ENCODE data around the gene AGAP1.

DNA sequence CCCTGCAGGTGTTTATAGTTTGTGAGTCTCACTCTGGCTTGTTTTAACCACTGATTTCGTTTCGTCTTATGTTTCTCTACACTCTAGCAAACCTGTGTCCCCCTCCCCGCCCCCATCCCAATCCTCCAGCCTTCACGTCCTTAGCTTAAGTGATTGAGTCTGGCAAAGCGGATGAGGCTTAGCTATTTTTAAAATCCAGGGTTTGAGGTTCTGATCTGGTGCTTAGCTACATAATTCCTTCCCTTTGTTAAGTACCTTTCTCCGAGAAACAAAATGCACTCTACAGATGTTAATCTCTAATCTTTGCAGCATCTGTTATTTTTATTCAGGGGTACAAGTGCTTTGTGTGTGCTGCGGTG lies 7.8 kb downstream of the AGAP1 start:
- TF ChIP-seq, protein P1, sequence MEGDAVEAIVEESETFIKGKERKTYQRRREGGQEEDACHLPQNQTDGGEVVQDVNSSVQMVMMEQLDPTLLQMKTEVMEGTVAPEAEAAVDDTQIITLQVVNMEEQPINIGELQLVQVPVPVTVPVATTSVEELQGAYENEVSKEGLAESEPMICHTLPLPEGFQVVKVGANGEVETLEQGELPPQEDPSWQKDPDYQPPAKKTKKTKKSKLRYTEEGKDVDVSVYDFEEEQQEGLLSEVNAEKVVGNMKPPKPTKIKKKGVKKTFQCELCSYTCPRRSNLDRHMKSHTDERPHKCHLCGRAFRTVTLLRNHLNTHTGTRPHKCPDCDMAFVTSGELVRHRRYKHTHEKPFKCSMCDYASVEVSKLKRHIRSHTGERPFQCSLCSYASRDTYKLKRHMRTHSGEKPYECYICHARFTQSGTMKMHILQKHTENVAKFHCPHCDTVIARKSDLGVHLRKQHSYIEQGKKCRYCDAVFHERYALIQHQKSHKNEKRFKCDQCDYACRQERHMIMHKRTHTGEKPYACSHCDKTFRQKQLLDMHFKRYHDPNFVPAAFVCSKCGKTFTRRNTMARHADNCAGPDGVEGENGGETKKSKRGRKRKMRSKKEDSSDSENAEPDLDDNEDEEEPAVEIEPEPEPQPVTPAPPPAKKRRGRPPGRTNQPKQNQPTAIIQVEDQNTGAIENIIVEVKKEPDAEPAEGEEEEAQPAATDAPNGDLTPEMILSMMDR (IDR thresholded peaks at IDR 0.05): no peak
- no peak for TF ChIP-seq EP300 (IDR thresholded peaks at IDR 0.05)
